H1 (cell line): ENCODE results near the gene PTPN5. TPM values are rescaled to one million over a fixed set of nuclear protein-coding genes. Genes with fewer than 3 reads are reported as not detected.

Experiments used
- CHD1 ChIP-seq: IDR thresholded peaks from 2 replicates; pipeline ENCODE4 v1.6.1; 2012; ENCODE audit warnings: low read depth, low read length, improper control_type of control experiment
- CHD2 ChIP-seq: IDR thresholded peaks from 2 replicates; pipeline ENCODE4 v1.6.1; 2012; ENCODE audit warnings: low read length, improper control_type of control experiment
- CREB1 ChIP-seq: IDR thresholded peaks from 2 replicates; pipeline ENCODE4 v1.6.1; 2012; ENCODE audit warnings: inconsistent platforms
- JUND ChIP-seq: IDR thresholded peaks from 2 replicates; pipeline ENCODE4 v1.6.1; 2011; ENCODE audit warnings: mild to moderate bottlenecking, improper control_type of control experiment, low read length
- MAFK ChIP-seq: IDR thresholded peaks from 2 replicates; pipeline ENCODE4 v1.6.1; 2012; ENCODE audit warnings: low read depth, mild to moderate bottlenecking, improper control_type of control experiment, low read length
- NANOG ChIP-seq: IDR thresholded peaks from 2 replicates; pipeline ENCODE4 v1.6.1; 2011; ENCODE audit warnings: low read length, low read depth, mild to moderate bottlenecking, inconsistent platforms; ENCODE audit not compliant: insufficient read depth, poor library complexity, severe bottlenecking
- POU5F1 ChIP-seq: IDR thresholded peaks from 2 replicates; pipeline ENCODE4 v1.6.1; 2011; ENCODE audit warnings: low read depth, mild to moderate bottlenecking, low read length, moderate library complexity
- RAD21 ChIP-seq, 2 experiments: IDR thresholded peaks in 1 of 2; conservative IDR thresholded peaks in 1 of 2; 2 replicates each; pipeline ENCODE4 v1.6.1; 2011; ENCODE audit warnings: low read depth in 2 of 2, low read length in 2 of 2, improper control_type of control experiment in 1 of 2, inconsistent platforms in 1 of 2, mild to moderate bottlenecking in 1 of 2, moderate library complexity in 1 of 2
- RNF2 ChIP-seq: fragments of 200-900, 300-1000 bp; sonication (generic); IDR thresholded peaks from 2 replicates; pipeline ENCODE4 v1.7.1; 2016; ENCODE audit warnings: borderline replicate concordance, low read depth, mild to moderate bottlenecking, antibody characterized with exemption, low read length; ENCODE audit not compliant: poor library complexity, severe bottlenecking; ENCODE audit errors: missing control alignments
- SAP30 ChIP-seq: fragments of 300-600 bp; sonication (generic); IDR thresholded peaks from 2 replicates; pipeline ENCODE4 v1.7.1; 2012; ENCODE audit warnings: low read length, moderate library complexity, mild to moderate bottlenecking, inconsistent platforms; ENCODE audit not compliant: insufficient read depth, insufficient replicate concordance
- SIX5 ChIP-seq: IDR thresholded peaks from 2 replicates; pipeline ENCODE4 v1.6.1; 2011; ENCODE audit warnings: mild to moderate bottlenecking, low read depth, low read length
- SRF ChIP-seq: IDR thresholded peaks from 2 replicates; pipeline ENCODE4 v1.6.1; 2011; ENCODE audit warnings: mild to moderate bottlenecking, low read depth, low read length, moderate library complexity
- YY1 ChIP-seq: IDR thresholded peaks from 2 replicates; pipeline ENCODE4 v1.6.1; 2011; ENCODE audit warnings: low read depth, mild to moderate bottlenecking, low read length
- ZNF274 ChIP-seq: IDR thresholded peaks from 2 replicates; pipeline ENCODE4 v1.7.0; 2012; ENCODE audit warnings: low read length, borderline replicate concordance; ENCODE audit errors: extremely low read depth
- polyA plus RNA-seq, 7 experiments: library from polyadenylated mRNA; depleted of rRNA in 3 of 7; stranded (reverse) in 5 of 7; unstranded in 2 of 7; fragments of >200 nt in 5 of 7; fragments of 200-250 nt in 2 of 7; gene quantifications; 1 replicate in 5 of 7; 2 replicates in 1 of 7; 4 replicates in 1 of 7; pipeline versions ENCODE4 v1.2.1 to v1.2.3, GENCODE V29; 2011 to 2013; ENCODE audit warnings: missing spikeins in 2 of 7, mixed read lengths in 2 of 7
- total RNA-seq: library from RNA; stranded (reverse); fragmentation: NEBNext Ultra II Directional; extraction: Animal tissue kit (Norgen Biotek cat#: 25700); gene quantifications from 2 replicates; pipeline ENCODE4 v1.2.1, GENCODE V29; 2021
- TF ChIP-seq, protein P1 (sequence below), 3 experiments: IDR thresholded peaks; 1 replicate in 2 of 3; 2 replicates in 1 of 3; pipeline versions ENCODE4 v1.5.1 to v1.6.1; 2011; ENCODE audit warnings: low read length in 3 of 3, mild to moderate bottlenecking in 3 of 3, inconsistent platforms in 2 of 3, low read depth in 1 of 3, moderate library complexity in 1 of 3; ENCODE audit not compliant: insufficient read depth in 1 of 3; ENCODE audit errors: control extremely low read depth in 1 of 3
- TF ChIP-seq, protein P2 (sequence below): IDR thresholded peaks from 2 replicates; pipeline ENCODE4 v1.6.1; 2012; ENCODE audit warnings: inconsistent platforms

PTPN5 gene
- total and polyA plus RNA-seq, 2 of the 8 experiments (the other 6 are each of a cell fraction or from before 2014, with no cell fraction given) = 8.4 to 12.9 TPM

DNA sequence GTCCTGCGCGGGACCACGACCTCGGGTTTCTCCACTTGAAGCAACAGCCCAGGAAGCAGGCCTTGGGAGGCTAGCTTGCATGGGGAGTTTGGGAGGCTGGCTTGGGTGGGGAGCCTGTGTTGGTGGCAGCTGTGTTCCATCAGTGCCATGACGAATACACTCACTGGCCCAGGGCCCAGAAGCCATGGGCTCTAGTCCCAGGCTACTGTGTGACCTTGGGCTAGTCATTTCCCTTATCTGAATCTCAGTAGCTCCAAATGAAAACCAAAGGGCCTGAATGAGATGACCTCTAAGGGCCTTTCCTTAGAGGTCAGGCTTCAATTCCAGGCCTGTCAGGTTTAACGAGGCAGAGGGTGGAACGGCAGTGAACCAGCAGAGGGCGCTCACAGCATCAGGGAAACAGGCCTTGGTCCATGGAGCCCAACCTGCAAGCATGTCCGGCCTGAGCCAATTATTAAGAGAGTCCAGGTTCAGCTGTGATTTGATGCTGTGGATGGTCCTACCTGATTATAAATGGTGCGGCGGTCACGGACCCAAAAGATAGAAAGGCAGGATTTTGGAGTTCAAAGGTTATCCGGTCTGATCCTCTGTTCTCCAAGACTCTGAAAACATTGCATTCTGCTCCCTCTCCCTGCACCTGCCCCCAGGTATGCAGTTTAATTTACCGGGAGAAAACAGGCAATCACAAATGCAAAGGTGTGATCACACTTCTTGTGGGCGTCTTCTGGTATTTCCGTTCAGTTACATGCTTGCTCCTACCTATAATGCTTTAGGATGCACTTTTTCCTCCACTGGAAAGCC, 15.9 kb downstream of the PTPN5 start (continued):
- TF ChIP-seq, protein P1, sequence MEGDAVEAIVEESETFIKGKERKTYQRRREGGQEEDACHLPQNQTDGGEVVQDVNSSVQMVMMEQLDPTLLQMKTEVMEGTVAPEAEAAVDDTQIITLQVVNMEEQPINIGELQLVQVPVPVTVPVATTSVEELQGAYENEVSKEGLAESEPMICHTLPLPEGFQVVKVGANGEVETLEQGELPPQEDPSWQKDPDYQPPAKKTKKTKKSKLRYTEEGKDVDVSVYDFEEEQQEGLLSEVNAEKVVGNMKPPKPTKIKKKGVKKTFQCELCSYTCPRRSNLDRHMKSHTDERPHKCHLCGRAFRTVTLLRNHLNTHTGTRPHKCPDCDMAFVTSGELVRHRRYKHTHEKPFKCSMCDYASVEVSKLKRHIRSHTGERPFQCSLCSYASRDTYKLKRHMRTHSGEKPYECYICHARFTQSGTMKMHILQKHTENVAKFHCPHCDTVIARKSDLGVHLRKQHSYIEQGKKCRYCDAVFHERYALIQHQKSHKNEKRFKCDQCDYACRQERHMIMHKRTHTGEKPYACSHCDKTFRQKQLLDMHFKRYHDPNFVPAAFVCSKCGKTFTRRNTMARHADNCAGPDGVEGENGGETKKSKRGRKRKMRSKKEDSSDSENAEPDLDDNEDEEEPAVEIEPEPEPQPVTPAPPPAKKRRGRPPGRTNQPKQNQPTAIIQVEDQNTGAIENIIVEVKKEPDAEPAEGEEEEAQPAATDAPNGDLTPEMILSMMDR (IDR thresholded peaks at IDR 0.05; ENCODE audit: control extremely low read depth in 1 of 3, insufficient read depth in 1 of 3, low read depth in 1 of 3, low read length in 3 of 3) = peak; percentile 90 to 97 (median 94)
- TF ChIP-seq MAFK = no peak
- no peak for TF ChIP-seq SIX5
- no peak for TF ChIP-seq CHD2
- TF ChIP-seq, protein P2, sequence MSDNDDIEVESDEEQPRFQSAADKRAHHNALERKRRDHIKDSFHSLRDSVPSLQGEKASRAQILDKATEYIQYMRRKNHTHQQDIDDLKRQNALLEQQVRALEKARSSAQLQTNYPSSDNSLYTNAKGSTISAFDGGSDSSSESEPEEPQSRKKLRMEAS = peak; percentile 35; the same call in 1 of the 2 replicates
- no peak for TF ChIP-seq RNF2
- no peak for TF ChIP-seq SRF
- no peak for TF ChIP-seq JUND
- no peak for TF ChIP-seq CHD1
- TF ChIP-seq RAD21 (IDR thresholded peaks at IDR 0.05 in 1 of 2, conservative IDR thresholded peaks at IDR 0.05 in 1 of 2; ENCODE audit: low read depth in 2 of 2, low read length in 2 of 2) = peak; percentile 90
- TF ChIP-seq SAP30 = no peak
- peak; percentile 47; the same call in 1 of the 2 replicates for TF ChIP-seq YY1
- TF ChIP-seq NANOG = peak; percentile 51
- no peak for TF ChIP-seq CREB1
- no peak for TF ChIP-seq ZNF274
- no peak for TF ChIP-seq POU5F1
